Vagina (tissue), 2 donors: ENCODE measurements around the gene KAZN.

ENCODE experiments used
- CTCF ChIP-seq, 3 experiments: fragments of 450-650 bp in 2 of 3; fragments of 200-600 bp in 1 of 3; sonication (generic) in 1 of 3; IDR thresholded peaks; one replicate each; pipeline ENCODE4 v1.5.1; 2017 to 2019; ENCODE audit warnings: antibody characterized with exemption in 3 of 3, mild to moderate bottlenecking in 2 of 3, moderate library complexity in 2 of 3
- POLR2A ChIP-seq, 2 donors: fragments of 450-650 bp; IDR thresholded peaks; one replicate each; pipeline ENCODE4 v1.6.1; 2017; ENCODE audit warnings: antibody characterized with exemption in 2 of 2, mild to moderate bottlenecking in 2 of 2, moderate library complexity in 2 of 2
- POLR2AphosphoS5 ChIP-seq, 2 donors: sonication (generic); formaldehyde crosslinking; IDR thresholded peaks; one replicate each; pipeline ENCODE4 v1.9.0; 2017; ENCODE audit warnings: antibody characterized with exemption in 2 of 2, mild to moderate bottlenecking in 2 of 2, low read depth in 1 of 2; ENCODE audit not compliant: insufficient read depth in 1 of 2

GRCh38 chr1:15148475-15148874, 550.0 kb downstream of the KAZN start:
- TF ChIP-seq CTCF (IDR thresholded peaks at IDR 0.05) (no peak), POLR2AphosphoS5 (IDR thresholded peaks at IDR 0.05; ENCODE audit: insufficient read depth in 1 of 2, low read depth in 1 of 2) (no peak), POLR2A (IDR thresholded peaks at IDR 0.05) (no peak)
